Stimulated activated CD8-positive, alpha-beta memory T cell treated with anti-CD3 and anti-CD28 coated beads, Interleukin-12 subunit alpha, Interleukin-12 subunit beta, amount 100 ng/mL, for 1 hour (primary cell): ENCODE results near the gene FOXA2.

ENCODE experiments used
- DNase-seq: peaks from one replicate; pipeline ENCODE4 v3.0.0-alpha.2; 2020; ENCODE audit warnings: low read depth

The FOXA2 gene

DNA sequence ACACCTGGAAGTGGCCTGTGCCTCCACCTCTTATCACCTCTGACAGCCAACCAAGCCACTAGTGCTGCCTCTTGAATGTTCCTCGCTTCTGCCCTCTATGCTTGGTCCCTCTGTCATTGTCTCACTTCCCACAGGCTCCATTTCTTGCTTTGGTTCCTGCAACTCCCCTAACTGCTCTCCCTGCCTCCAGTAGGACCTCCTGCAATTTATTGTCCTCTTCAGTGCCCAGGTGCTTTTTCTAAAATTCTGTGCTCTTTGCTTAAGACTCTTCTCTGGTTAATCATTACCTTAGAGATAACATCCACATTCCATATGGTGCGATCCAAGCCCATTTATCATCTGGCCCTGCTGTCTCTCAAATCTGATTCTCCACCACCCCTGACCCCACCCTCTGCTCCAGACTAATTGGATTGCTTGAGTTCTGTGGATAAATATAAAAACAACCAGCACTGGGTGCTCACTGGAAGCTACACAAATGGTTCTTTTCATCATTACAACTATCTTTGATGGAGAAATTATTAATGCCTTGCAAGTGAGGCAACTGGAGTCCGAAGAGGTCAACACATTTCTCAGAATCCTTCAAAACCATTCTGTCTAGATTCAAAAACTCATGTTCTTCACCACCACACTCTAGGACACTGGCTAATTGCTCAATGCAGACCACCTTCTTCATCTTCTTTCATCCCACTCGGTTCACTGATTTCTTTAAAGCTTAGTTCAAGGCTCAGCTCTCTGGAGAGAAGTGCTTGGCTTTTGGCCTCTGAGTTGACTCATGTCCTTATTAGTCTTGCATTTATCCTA is 47.2 kb downstream of the FOXA2 start:
- DNase-seq = no peak

DNA sequence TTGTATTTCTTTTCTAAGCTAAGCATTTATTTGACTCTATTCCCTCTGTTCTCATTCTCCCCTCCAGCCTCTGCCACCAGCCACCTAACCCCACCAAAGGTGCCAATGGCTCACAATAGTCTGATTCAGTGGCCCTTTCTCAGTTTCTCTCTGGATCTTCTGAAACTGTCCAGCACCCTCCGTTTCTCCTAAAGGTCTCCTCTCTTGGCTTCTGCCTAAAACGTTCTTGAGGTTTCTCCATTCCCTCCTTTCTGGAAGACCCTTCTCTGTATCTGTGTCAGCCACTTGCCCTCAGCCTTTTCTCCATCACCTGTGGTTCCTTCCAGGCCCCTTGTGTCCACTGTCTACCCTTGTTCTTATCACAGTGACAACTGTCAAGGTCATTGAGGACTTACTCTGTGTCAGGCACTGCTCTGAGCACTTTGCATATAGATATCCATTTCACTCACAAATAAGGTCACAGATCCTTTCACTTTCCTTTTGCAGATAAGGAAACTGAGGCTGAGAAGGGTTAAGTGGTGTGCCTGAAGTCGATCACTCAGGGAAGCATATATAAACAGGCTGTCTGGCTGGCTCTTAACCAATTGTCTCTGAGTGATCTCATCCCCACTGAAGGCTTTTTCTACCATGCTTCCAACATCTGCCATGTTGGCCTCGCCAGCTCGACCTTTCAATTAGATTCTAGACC is 48.1 kb downstream of the FOXA2 start:
- DNase-seq = no peak

DNA sequence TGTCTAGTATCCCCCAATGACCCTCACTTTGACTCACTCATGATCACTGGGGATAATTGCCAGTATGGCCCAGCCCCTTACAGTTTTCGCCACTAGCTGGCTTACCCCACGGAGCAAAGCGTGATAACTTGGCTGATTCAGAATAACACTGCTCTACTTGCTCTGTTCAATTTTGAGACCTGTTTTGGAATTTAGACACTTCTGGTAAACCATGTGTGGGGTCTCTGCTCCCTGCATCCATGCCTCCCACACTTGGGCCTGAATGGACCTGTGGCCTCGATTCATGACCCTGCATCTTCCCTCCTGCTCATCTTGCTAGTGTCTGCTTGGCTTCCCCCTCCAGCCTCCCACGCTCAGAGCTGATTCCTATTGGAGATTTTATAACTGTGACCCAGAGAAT is 48.9 kb downstream of the FOXA2 start:
- no peak for DNase-seq

DNA sequence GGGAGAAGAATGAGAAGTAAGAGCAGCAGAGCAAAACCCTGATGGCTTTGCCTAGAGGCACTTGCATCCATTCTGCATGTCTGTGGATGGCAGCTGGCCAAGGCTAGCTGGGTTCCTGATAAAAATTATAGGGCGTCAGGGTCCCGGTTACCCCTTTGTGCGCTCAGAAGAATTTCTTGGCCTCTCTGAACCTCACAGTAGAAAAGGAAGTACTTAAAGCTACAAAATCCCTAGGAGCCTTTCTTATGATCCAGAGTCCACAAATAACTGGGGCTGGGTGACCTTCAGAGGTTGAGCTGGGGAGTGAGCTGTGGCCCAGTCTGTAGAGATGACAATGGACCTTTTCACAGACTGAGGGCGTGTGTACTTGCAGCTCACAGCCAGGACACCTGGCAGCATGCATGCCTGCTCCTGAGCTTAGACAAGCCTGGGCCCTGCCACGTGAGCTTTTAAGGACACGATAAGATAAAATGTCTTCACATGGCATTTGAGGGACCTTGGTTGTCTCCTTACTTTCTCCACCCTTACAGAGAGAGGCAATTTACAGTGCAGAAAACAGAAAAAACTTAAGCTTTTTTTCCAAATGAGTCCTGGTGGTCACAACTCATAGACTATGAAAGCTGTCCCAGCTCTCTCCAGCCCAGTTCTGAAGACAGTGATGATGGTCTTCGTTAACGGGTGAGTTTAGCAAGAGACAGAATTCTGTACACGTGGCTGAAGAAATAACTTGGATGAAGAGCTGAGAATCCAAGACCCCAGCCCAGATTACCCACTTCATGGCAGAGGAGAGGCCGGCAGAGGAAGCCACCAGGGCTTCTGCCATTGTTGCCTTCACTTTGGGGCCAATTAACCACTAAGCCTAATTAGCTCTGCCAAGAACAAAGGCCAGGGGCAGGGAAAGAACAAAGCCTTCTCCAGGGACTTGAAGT is 50.3 kb downstream of the FOXA2 start:
- no peak for DNase-seq

DNA sequence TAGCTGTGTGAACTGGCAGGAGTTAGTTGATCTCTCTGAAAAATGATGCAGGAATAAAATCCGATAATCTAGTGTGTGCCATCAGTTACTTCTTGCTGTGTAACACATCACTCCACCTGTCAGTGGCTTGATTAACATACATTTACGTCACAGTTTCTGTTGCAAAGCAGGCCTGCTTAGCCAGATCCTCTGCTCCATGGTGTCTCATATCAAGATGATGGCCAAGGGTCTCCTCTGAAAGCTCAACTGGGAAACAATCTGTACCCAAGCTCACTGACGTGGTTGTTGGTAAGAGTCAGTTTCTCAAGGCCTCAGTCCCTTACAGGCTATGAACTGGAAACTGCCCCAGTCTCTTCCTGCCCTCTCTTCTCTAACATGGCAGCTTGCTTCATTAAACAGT is 51.8 kb downstream of the FOXA2 start:
- no peak for DNase-seq

DNA sequence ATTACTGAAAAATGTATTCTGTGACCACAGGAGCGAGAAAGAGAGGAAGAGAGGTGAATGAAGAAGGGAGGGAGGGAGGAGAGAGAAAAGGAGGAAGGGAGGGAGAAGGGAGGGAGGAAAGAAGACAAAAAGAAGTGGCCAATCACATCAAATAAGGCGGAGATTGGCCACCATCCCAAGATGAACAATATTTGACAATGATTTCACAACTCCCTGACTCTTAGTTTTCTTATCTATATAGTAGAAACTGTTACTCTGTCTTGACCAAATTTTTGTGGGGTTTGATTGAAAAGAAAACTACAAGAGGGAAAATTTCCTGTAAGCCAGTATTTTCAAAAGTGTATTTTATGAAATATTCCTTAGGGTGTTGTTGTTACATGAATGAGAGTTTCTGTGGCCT is 52.6 kb downstream of the FOXA2 start:
- no peak for DNase-seq

DNA sequence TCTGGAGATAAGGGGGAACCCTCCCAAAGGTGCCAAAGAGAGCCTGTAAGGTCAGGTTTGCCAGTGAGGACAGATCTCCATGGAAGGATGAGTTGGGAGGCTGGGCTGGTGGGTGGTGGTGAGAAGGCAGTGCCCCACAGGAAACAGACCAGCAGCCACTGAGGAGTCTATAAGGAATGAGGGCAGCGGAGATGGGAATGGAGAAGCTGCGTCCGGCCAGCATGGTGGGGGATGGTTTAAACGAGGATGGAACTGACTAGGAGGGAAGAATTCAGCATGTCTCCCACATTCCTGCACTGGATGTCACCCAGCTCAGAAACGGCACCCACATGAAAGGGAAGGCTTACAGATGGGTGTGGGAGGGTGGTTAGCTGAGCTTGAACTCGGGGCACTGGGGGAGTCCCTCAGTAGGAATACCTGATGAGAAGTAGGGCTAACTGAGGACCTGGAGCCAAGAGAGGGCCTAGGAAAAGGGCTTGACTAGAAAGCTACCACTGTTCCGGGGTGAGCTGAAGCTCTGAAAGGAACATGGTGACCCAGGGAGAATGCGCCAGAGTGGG is 53.2 kb downstream of the FOXA2 start:
- no peak for DNase-seq
